ENCODE measurements around the gene SMIM32. TPM values are rescaled to one million over a fixed set of nuclear protein-coding genes. Genes with fewer than 3 reads are reported as not detected.

SMIM32 gene
- total and polyA plus RNA-seq, 2 donors from 2014 or later = 5.1 to 63.6 TPM

DNA sequence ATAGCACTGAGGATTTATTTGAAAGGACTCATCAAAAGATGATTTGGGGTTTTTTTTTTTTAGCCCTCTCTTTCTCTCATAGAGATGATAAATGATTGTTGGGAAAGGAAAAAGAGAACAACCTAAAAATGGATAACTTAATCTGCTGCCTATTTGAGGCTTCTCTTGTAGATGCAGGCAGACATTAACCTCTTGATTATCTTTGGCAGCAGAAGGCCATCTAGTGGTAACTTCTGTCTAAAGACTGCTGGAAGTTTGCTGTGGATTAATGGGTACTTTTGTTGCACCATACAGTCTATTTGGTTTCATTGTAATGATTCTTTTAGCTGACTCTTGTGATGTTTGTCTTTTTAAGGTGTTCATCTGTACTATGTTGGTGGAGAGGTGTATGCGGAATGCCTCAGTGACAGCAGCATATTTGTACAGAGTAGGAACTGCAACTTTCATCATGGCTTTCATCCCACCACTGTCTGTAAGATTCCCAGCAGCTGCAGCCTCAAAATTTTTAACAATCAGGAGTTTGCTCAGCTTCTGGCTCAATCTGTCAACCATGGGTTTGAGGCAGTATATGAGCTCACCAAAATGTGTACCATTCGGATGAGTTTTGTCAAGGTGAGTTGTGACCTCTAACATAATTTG lies 18.8 kb downstream of the SMIM32 start:
- no peak overlapping the region for H3K4me3 ChIP-seq (ENCODE audit: low read length in 3 of 3)
- H3K27ac ChIP-seq (ENCODE audit: low read depth in 2 of 2, low read length in 2 of 2) = no peak overlapping the region
- peak; percentile 67 for FAIRE-seq
- intact Hi-C loops (cut with DNase I) = no loop called here
- TF ChIP-seq, protein P1, sequence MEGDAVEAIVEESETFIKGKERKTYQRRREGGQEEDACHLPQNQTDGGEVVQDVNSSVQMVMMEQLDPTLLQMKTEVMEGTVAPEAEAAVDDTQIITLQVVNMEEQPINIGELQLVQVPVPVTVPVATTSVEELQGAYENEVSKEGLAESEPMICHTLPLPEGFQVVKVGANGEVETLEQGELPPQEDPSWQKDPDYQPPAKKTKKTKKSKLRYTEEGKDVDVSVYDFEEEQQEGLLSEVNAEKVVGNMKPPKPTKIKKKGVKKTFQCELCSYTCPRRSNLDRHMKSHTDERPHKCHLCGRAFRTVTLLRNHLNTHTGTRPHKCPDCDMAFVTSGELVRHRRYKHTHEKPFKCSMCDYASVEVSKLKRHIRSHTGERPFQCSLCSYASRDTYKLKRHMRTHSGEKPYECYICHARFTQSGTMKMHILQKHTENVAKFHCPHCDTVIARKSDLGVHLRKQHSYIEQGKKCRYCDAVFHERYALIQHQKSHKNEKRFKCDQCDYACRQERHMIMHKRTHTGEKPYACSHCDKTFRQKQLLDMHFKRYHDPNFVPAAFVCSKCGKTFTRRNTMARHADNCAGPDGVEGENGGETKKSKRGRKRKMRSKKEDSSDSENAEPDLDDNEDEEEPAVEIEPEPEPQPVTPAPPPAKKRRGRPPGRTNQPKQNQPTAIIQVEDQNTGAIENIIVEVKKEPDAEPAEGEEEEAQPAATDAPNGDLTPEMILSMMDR (IDR thresholded peaks at IDR 0.05; ENCODE audit: borderline replicate concordance, extremely low read depth, insufficient read depth) = peak; percentile 74
- no peaks in the 10 kb centered on the region for H3K27me3 ChIP-seq (ENCODE audit: control insufficient read depth, insufficient read depth, low read length)
- peaks cover 5 to 23% (median 8%) of the 10 kb centered on the region in 3 donors for H3K36me3 ChIP-seq (ENCODE audit: control insufficient read depth in 2 of 3, insufficient read depth in 3 of 3, low read length in 3 of 3)
- H3K4me1 ChIP-seq (ENCODE audit: control insufficient read depth in 2 of 3, insufficient read depth in 2 of 3, low read depth in 1 of 3, low read length in 3 of 3) = no peaks in the 10 kb centered on the region
- DNase-seq = peak in 2 of 5 donors; percentile 45 to 73
- H3K9ac ChIP-seq (ENCODE audit: low read length in 3 of 3) = no peak overlapping the region
- H3K9me3 ChIP-seq (ENCODE audit: control insufficient read depth in 2 of 3, insufficient read depth in 1 of 3, low read length in 3 of 3) = no peaks in the 10 kb centered on the region

- H3K4me3 ChIP-seq (ENCODE audit: low read length in 3 of 3) = no peak overlapping the region
- intact Hi-C loops (cut with DNase I) = no loop called here
- H3K27ac ChIP-seq (ENCODE audit: low read depth in 2 of 2, low read length in 2 of 2) = no peak overlapping the region
- DNase-seq (no peak), FAIRE-seq (no peak)
- no peaks in the 10 kb centered on the region for H3K27me3 ChIP-seq (ENCODE audit: control insufficient read depth, insufficient read depth, low read length)
- TF ChIP-seq, protein P1 (IDR thresholded peaks at IDR 0.05; ENCODE audit: borderline replicate concordance, extremely low read depth, insufficient read depth) = no peak
- no peaks in the 10 kb centered on the region for H3K4me1 ChIP-seq (ENCODE audit: control insufficient read depth in 2 of 3, insufficient read depth in 2 of 3, low read depth in 1 of 3, low read length in 3 of 3)
- H3K9me3 ChIP-seq (ENCODE audit: control insufficient read depth in 2 of 3, insufficient read depth in 1 of 3, low read length in 3 of 3) = no peaks in the 10 kb centered on the region
- no peak overlapping the region for H3K9ac ChIP-seq (ENCODE audit: low read length in 3 of 3)
- H3K36me3 ChIP-seq (ENCODE audit: control insufficient read depth in 2 of 3, insufficient read depth in 3 of 3, low read length in 3 of 3) = peaks cover 5 to 8% (median 6%) of the 10 kb centered on the region in 3 donors
Observed at GRCh38 chr5:136169218-136169617, 23.7 kb downstream of the SMIM32 start.

DNA sequence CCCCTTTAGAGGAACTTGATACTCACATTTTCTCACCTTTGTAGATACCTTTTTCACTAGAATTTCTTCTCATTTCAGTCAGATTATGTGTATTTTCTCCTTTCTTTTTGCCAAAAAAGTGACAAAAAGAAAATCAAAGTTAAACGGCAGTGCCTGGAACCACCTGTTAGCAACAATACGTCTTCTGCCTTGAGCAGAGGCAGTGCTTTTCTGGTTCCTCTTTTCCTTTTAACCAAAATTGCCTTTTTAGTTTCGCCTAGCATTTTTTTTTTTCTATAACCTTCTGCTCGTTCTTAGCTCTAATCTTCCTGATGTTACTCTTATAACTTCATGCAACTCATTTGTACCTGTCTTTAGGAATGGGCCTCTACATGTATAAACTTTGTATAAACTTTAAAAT lies 26.1 kb downstream of the SMIM32 start:
- Histone ChIP-seq H3K4me1 (ENCODE audit: control insufficient read depth in 2 of 3, insufficient read depth in 2 of 3, low read depth in 1 of 3, low read length in 3 of 3) (no peaks in the 10 kb centered on the region), H3K36me3 (ENCODE audit: control insufficient read depth in 2 of 3, insufficient read depth in 3 of 3, low read length in 3 of 3) (peaks cover 0 to 10% (median 5%) of the 10 kb centered on the region in 3 donors), H3K9ac (ENCODE audit: low read length in 3 of 3) (no peak overlapping the region), H3K27ac (ENCODE audit: low read depth in 2 of 2, low read length in 2 of 2) (no peak overlapping the region), H3K9me3 (ENCODE audit: control insufficient read depth in 2 of 3, insufficient read depth in 1 of 3, low read length in 3 of 3) (no peaks in the 10 kb centered on the region), H3K4me3 (ENCODE audit: low read length in 3 of 3) (no peak overlapping the region), H3K27me3 (ENCODE audit: control insufficient read depth, insufficient read depth, low read length) (no peaks in the 10 kb centered on the region)
- intact Hi-C loops (cut with DNase I) = no loop called here
- no peak for DNase-seq
- TF ChIP-seq, protein P1 (IDR thresholded peaks at IDR 0.05; ENCODE audit: borderline replicate concordance, extremely low read depth, insufficient read depth) = no peak
- FAIRE-seq = no peak

All from kidney (tissue), 14 donors.